Effector CD4-positive, alpha-beta T cell (primary cell): ENCODE measurements around the gene CLDN14.
A peak's percentile ranks its signal among the peaks of the same experiment; 100 is the strongest.

Experiments
- DNase-seq: peaks from one replicate; pipeline ENCODE4 v3.0.0-alpha.2; 2020

CLDN14 gene

GRCh38 chr21:36430841-36431240 lies 49.1 kb downstream of the CLDN14 start:
- no peak for DNase-seq

GRCh38 chr21:36429947-36430546 lies 49.9 kb downstream of the CLDN14 start:
- DNase-seq: peak; percentile 32

- DNase-seq: no peak
Observed at GRCh38 chr21:36428761-36429432, 51.0 kb downstream of the CLDN14 start.

- DNase-seq: no peak
Observed at GRCh38 chr21:36427502-36427901, 52.4 kb downstream of the CLDN14 start.

GRCh38 chr21:36425286-36425685 lies 54.6 kb downstream of the CLDN14 start:
- DNase-seq: no peak

DNA sequence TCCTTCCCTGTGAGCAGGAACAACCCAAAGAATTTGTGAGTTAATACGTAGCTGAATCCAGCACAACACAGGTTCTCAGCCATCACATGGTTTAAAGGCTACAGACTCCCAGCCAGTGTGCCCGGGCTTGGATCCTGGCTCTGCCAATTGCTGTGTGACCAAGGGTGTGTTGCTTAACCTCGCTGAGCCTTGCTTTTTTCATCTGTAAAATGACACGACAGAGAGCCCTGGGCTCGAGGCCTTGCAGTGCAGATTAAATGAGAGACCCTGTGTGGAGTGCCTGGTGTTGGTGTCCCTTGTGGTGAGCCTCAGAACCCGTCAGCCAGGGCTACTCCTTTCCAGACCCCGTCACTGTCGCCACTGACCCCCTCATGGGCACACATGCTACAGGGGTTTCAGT lies 55.3 kb downstream of the CLDN14 start:
- no peak for DNase-seq

DNA sequence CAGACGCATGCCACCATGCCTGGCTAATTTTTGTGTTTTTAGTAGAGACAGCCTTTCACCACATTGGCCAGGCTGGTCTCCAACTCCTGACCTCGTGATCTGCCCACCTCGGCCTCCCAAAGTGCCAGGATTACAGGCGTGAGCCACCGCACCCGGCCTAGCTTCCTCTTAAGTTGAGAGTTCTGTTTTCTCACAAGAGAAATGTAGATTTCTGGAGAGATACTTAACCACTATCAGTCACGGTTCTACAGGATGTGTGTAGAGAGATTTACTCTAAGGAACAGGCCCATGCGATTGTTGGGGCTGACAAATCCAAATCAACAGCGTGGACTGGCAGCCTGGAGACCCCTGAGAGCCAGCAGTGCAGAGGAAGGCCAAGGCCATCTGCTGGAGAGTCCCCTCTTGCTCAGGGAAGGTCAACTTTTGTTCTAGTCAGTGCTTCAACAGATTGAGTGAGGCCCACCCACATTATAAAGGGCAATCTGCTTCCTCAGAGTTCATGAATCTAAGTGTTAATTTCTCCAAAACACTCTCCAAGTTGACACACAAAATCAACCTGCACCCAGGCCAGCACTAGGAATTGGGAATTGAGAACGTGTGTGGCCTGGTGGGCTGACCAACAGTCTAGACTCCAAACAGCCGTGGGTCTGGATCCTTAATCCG lies 56.0 kb downstream of the CLDN14 start:
- DNase-seq: no peak

GRCh38 chr21:36422279-36423098 lies 57.4 kb downstream of the CLDN14 start:
- no peak for DNase-seq

DNA sequence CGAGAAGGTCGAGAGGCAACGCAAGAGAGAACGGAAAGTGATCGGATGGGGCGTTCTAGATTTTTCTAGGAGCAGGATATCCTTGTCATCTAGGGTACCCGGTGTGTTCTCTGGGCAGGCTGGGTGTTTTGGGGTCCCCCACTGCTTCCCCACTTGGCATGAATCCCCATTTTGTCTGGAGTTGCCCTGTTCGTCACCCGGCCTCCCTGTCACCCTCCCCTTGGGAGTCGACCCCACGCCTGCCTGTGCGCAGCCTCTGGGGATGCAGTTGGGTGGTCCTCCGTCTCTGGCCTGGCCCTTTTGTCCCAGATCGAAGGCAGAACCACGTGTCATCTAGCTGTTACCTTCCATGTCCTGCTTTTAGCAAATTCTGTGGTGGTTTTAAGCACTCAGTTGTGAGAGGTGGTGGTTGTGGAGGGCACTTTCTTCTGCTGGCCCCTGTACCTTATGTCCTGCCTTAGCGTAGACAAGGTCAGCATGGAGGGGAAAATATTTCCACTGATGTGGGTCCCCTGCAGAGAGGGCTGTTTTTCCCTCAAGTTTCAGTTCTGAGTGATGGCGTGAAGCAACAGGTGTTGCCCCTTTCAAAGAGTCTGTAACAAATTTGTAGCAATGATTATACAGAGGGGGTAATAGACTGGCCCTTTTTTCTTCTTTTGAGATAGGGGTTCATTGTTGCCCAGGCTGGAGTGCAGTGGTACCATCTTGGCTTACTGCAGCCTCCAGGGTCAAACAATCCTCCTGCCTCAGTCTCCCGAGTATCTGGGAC lies 59.2 kb downstream of the CLDN14 start:
- DNase-seq: no peak

- DNase-seq: peak; percentile 4
Observed at GRCh38 chr21:36419996-36420395, 59.9 kb downstream of the CLDN14 start.

DNA sequence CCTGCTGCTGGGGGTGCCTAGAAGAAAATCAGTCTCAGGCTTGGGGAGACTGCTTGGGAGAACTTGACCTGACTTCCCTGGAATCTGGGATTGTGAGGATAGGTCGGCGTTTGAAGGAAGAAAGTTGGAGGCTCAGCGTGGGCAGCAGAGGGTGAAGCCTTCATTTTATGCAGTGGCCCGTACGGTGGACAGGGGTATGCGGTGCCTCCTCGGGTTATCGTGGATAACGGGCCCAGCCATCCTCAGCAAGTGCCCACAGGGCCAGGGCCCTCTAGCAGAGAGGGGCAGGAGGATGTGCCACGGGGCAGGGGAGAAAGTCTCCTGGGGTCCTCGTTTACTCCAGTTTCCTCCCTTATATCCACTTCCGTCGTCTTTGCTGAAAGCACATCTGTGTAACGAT lies 60.7 kb downstream of the CLDN14 start:
- DNase-seq: no peak

- DNase-seq: no peak
Observed at GRCh38 chr21:36415375-36415774, 64.5 kb downstream of the CLDN14 start.

GRCh38 chr21:36412916-36413315 lies 67.0 kb downstream of the CLDN14 start:
- no peak for DNase-seq

DNA sequence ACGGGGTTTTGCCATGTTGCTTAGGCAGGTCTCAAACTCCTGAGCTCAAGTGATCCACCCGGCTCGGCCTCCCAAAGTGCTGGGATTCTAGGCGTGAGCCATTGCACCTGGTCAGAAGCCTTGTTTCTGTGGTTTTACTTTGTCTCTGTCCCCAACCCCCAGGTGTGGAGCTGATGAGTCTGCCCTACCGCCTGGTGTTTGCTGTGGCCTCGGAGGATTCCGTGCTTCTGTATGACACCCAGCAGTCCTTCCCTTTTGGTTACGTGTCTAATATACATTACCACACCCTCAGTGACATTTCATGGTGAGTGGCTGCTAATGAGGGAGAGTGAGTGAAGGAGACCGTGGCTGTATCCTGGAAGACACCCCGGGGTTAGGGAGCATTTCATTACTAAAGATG lies 68.6 kb downstream of the CLDN14 start:
- DNase-seq: no peak
